Activated naive CD8-positive, alpha-beta T cell treated with anti-CD3 and anti-CD28 coated beads, Interleukin-2, amount 50 U/mL, for 24 hours (primary cell): ENCODE data around the gene CBX1.
A peak's percentile ranks its signal among the peaks of the same experiment; 100 is the strongest.

Source experiments
- ATAC-seq: fragments of 150-1000 bp; cut with Tn5 transposase; one replicate; pipeline ENCODE4 v1.10.0; 2021
- DNase-seq: peaks from one replicate; pipeline ENCODE4 v3.0.0; 2021
- H3K27ac Mint-ChIP-seq: one replicate; pipeline ENCODE4 v1.8.0; 2021; ENCODE audit warnings: mild to moderate bottlenecking, mixed read lengths
- H3K27me3 Mint-ChIP-seq: one replicate; pipeline ENCODE4 v1.8.0; 2021; ENCODE audit warnings: mixed read lengths
- H3K36me3 Mint-ChIP-seq: one replicate; pipeline ENCODE4 v1.8.0; 2021; ENCODE audit warnings: low read depth, mixed read lengths
- H3K4me1 Mint-ChIP-seq: one replicate; pipeline ENCODE4 v1.8.0; 2021; ENCODE audit warnings: mixed read lengths
- H3K4me3 Mint-ChIP-seq: one replicate; pipeline ENCODE4 v1.8.0; 2021; ENCODE audit warnings: mild to moderate bottlenecking, moderate library complexity, mixed read lengths
- H3K9me3 Mint-ChIP-seq: one replicate; pipeline ENCODE4 v1.8.0; 2021; ENCODE audit warnings: mixed read lengths

CBX1 gene

DNA sequence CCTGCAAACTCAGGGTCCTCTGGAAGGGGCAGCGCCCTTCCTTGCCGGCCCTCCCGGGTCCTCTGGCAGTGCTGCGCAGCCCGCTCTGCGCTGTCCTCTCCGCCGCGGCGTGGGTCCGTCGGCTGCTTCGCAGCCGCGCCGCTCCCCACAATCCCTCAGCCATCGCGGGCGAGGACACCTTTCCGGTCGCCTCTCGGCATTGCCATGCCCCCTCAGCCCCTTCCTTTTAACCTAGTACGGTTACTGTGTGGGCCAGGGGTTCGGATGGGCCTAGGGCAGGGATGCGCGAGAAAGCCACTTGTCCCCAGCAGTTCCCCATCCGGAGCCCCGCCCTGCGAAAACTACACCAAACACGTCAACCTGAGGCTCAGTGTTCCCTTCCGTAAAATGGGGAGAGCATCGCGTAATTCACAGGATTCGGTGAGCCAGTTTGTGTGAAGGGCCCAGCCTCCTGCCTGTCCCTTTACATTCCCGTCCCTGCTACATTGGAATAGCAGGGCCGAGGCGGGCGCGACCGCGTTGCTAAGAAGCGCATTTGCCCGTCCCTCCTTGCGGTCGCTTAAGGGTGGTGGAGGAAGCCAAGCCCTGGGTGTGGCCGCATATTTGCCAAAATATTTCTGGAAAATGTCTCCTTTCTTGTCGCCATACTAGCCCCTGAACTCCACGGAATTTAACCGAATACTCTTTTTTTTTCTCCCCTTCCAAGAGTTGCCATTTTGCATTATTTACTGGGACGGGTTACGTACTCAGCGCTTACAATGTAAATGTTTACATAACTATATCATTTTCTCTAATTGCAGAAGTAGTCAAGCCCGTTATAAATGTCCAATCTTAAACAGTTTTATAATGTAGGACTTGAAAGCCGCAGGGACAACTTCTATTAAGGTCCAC lies 76.9 kb downstream of the CBX1 start:
- H3K27ac Mint-ChIP-seq, result peak overlapping the region; percentile 73
- peaks cover 35% of the 10 kb centered on the region for H3K4me1 Mint-ChIP-seq
- peaks cover 43% of the 10 kb centered on the region for H3K27me3 Mint-ChIP-seq
- no peaks in the 10 kb centered on the region for H3K36me3 Mint-ChIP-seq
- H3K4me3 Mint-ChIP-seq, result peak overlapping the region; percentile 82
- ATAC-seq (no peak), DNase-seq (peak; percentile 51)
- H3K9me3 Mint-ChIP-seq, result no peaks in the 10 kb centered on the region

DNA sequence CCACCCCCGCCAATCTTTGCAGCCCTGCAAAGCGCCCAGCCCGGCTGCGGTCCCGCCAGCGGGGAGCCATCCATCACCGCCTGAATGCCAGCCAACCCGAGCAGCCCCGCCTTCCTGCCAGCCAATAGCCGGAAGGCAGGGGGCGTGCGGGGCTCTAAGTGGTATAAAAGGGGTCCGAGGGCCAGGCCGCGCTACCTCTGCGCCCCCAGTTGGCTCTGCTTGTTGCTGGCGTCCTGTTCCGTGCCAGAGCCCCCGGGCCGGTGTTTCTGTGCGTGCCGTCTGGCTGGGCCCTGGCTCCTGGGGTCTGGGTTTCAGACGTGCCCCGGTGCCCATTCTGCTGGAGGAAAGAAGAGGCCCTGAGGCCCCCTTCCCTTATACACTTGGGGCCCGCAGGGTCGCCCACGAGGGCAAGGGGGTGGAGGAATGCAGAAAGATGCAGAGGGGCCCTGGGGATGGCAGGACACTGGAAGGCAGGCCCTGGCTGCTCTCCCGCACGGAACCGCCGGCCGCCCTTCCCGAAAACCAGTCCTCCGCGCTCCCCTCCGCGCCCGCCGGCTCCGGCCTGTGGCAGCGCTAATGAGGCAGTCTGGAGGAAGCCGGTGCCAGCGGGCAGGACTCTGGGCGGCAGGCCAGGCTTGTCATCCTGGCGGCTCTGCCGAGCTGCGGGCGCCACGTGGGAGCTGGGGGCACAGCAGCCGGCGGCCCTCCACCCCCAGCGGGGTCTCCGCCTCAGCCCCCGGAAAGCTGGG lies 77.7 kb downstream of the CBX1 start:
- Mint-ChIP-seq H3K27me3 (peaks cover 38% of the 10 kb centered on the region), H3K27ac (no peak overlapping the region)

GRCh38 chr17:48022901-48023300 lies 78.4 kb downstream of the CBX1 start:
- Mint-ChIP-seq H3K4me3 (peak overlapping the region; percentile 37), H3K27ac (no peak overlapping the region), H3K9me3 (no peaks in the 10 kb centered on the region), H3K27me3 (peaks cover 36% of the 10 kb centered on the region), H3K4me1 (peaks cover 35% of the 10 kb centered on the region), H3K36me3 (no peaks in the 10 kb centered on the region)
- no peak for ATAC-seq
- DNase-seq, result no peak

More for the DNA sequence above, 77.7 kb downstream of the CBX1 start:
- H3K4me1 Mint-ChIP-seq, result peaks cover 35% of the 10 kb centered on the region
- ATAC-seq (peak; percentile 16), DNase-seq (peak; percentile 69)
- no peaks in the 10 kb centered on the region for H3K36me3 Mint-ChIP-seq
- peak overlapping the region; percentile 69 for H3K4me3 Mint-ChIP-seq
- no peaks in the 10 kb centered on the region for H3K9me3 Mint-ChIP-seq

DNA sequence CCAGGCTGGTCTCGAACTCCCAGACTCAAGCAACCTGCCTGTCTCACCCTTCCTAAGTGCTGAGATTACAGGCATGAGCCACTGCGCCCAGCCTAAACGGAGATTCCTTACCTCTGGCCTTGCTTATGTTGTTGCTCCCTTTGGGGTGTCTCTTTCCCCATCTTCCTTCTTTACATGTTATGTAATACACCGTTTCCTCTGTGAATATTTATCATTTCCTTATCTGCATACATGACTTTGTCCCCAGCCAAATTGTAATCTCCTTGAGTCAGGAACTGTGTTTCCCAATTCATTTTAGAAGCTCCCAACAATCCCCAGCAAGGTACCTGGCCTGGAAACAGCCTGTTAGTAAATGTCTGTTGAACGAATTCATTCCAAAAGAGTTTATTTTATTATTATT lies 79.3 kb downstream of the CBX1 start:
- Mint-ChIP-seq H3K27me3 (peaks cover 34% of the 10 kb centered on the region), H3K9me3 (no peaks in the 10 kb centered on the region), H3K4me1 (peaks cover 39% of the 10 kb centered on the region), H3K4me3 (no peak overlapping the region), H3K27ac (no peak overlapping the region), H3K36me3 (no peaks in the 10 kb centered on the region)
- no peak for ATAC-seq
- no peak for DNase-seq
